Measurements from ENCODE around the gene LAMA3.

Gene LAMA3

DNA sequence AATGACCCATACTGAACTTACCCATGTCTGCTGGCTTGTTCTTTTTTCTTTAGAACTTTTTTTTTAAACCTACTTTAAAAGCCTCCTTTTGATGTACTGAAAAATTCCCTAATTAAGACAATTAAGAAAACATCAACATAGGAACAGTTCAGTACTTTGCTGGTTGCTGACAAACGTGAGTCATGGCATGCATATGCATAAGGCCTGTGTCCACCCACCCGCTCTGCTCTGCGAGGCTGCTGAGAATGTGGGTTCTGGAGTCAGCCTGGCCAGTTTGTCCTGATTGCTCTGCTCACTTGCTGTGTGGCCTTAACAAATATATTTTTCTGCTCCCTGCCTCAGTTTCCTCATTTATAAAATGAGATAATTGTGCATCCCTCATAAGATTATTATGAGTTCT, 27.3 kb downstream of the LAMA3 start:
- TF ChIP-seq, protein P1, sequence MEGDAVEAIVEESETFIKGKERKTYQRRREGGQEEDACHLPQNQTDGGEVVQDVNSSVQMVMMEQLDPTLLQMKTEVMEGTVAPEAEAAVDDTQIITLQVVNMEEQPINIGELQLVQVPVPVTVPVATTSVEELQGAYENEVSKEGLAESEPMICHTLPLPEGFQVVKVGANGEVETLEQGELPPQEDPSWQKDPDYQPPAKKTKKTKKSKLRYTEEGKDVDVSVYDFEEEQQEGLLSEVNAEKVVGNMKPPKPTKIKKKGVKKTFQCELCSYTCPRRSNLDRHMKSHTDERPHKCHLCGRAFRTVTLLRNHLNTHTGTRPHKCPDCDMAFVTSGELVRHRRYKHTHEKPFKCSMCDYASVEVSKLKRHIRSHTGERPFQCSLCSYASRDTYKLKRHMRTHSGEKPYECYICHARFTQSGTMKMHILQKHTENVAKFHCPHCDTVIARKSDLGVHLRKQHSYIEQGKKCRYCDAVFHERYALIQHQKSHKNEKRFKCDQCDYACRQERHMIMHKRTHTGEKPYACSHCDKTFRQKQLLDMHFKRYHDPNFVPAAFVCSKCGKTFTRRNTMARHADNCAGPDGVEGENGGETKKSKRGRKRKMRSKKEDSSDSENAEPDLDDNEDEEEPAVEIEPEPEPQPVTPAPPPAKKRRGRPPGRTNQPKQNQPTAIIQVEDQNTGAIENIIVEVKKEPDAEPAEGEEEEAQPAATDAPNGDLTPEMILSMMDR (IDR thresholded peaks at IDR 0.05; ENCODE audit: low read depth, low read length), result no peak
- DNase-seq (ENCODE audit: extremely low read depth, low read depth), result peak; percentile 45

DNA sequence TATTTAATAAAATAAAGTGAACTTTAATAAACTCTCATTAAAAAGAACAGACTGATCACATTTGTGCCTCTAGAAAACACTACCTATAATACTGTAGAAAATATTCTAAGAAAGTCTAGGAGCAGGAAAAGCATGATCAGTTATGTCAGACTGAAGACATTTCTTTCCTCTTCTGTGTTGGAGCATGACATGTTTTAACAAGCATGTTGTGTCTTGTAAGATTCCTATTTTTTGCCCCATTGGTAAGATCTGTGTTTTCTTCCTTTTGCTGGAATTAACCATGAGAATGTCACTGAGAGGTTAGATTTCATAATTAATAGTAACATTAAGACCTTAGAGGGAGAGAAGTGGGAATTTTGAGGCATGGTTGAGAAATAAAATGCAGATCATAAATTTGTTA, 27.7 kb downstream of the LAMA3 start:
- TF ChIP-seq, protein P1 (IDR thresholded peaks at IDR 0.05; ENCODE audit: low read depth, low read length), result no peak
- no peak for DNase-seq (ENCODE audit: extremely low read depth, low read depth)

DNA sequence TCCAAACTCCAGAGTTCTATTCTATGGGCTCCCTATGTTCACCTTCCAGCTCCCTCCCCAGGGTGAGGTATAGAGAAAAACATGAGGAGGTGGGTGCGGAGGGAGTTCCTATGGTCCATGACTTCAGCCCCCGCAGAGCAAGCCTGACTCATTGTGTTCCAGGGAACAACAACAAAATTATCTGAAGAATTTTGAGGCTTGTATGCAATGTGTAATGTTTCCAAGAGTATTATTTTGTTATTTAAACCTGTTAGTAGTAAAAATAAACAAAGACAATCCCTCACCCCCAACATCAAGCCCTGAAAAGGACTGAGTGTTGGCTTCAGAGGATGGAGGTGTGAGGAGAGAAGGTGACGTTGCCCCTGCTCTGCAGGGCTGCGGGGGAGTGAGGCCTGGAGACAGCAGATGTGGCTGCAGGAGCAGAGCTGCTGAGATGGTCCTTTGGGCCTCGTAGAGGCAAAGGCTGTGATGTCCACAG, 29.0 kb downstream of the LAMA3 start:
- TF ChIP-seq, protein P1 (IDR thresholded peaks at IDR 0.05; ENCODE audit: low read depth, low read length), result no peak
- peak; percentile 32 for DNase-seq (ENCODE audit: extremely low read depth, low read depth)

DNA sequence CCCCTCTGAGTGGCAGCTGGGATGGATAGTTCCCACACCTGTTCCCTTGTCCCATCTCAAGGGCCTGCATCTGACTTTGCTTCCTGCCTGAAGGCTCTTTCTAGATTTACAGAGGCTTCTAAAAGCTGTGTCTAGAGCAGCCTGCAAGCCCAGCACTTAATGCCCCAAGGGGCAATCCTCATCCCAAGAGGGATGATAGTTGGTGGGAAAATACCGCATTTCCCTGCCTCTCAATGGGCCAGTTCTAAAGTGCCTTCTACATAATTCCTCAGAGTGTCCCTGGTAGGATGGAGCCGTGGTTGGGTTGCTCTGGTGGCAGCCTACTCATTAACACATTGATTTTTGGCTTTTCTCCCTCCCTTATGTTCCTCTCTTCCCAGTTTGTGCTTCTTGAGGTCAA, 29.5 kb downstream of the LAMA3 start:
- TF ChIP-seq, protein P1 (IDR thresholded peaks at IDR 0.05; ENCODE audit: low read depth, low read length), result no peak
- DNase-seq (ENCODE audit: extremely low read depth, low read depth), result no peak

DNA sequence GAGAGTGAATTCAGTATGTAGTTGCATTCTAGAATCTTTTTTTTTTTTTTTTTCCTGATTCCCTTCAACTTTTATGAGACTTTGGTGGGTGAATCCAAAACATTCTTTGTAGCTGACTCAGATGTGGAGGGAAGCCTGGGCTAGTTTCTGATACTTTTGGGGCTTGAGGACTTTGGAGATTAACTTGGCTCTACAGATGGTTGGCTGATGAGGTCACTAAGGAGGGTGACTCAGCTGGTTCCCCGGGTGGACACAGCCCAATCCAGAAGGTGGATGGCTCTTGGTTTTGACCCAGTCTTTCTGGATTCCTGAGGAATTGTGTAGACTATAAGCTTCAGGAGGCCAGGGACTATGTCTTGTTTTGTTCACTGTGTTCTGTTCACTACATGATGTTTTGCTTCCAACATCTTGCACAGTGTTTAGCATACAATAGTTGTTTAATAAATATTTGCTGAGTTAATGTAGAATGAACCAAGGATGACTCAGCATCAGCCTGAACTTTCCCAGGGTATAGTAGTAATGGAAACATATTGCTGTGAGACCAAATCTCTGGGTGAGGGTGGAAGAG, 30.5 kb downstream of the LAMA3 start:
- TF ChIP-seq, protein P1 (IDR thresholded peaks at IDR 0.05; ENCODE audit: low read depth, low read length), result no peak
- peak; percentile 87 for DNase-seq (ENCODE audit: extremely low read depth, low read depth)

DNA sequence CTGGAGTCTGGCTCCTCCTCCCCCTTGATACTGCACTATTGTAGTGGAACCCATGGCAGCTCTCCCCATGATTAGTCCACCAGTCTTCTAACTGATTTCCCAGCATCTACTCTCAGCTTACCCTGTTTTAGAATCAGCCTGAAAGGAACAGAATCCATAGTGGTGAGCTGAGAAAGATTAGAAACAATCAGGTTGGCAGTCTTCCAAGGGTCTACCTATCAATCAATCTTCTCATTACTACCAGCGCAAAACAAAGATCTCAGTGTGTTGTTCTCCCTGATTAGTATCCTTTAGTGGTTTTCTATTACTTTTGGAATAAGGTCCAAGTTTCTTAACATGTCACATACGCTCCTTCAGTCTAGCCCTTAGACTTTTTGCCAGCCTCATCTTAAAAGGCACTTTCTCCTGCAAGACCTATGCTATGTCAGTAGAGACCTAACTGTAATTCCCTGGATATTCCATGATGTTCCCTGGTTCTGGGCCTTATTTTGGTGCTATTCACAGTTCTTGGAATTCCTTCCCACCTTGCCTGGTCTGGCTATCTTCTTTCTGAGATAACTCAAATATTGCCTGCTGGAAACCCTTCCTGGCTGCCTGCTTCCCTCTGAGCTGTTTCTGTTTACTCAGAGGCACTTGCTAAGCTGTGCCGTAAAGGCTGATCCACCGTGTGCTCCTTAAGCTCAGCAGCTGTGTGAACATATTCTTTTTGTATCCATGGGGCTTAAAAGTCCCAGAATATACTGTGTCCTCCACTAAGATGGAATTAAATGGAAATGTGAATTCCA, 32.6 kb downstream of the LAMA3 start:
- no peak for DNase-seq (ENCODE audit: extremely low read depth, low read depth)
- TF ChIP-seq, protein P1 (IDR thresholded peaks at IDR 0.05; ENCODE audit: low read depth, low read length), result no peak

DNA sequence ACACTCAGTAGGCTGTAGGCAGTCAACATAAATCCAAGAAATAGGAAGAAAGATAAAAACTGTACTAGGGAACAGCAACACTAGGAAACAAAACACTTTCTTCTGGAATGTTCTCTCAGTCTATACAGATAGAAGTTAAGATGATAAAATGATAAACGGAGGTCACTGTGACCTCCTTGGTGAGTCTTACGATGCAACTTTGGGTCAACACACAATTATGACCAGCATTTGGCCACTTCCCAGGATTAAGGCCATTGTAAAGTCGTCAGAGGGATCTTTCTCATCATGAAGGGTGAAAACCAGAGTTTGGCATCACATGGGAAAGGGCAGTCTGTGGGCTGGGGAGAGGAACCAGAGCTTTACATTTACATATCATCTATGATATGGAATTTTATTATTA, 33.4 kb downstream of the LAMA3 start:
- TF ChIP-seq, protein P1 (IDR thresholded peaks at IDR 0.05; ENCODE audit: low read depth, low read length), result no peak

More for the DNA sequence above, 33.4 kb downstream of the LAMA3 start:
- no peak for DNase-seq (ENCODE audit: extremely low read depth, low read depth)
